Spleen (tissue), 11 donors: ENCODE results near the gene MIPEP. TPM values are rescaled to one million over a fixed set of nuclear protein-coding genes. Genes with fewer than 3 reads are reported as not detected.

ENCODE experiments used
- DNase-seq: peaks from one replicate; pipeline ENCODE4 v3.0.0-alpha.2; 2020
- H3K27ac ChIP-seq, 8 donors: fragments of 200-600 bp; sonication (generic) in 7 of 8; 1 replicate in 4 of 8; 2 replicates in 4 of 8; pipeline versions ENCODE4 v1.5.0 to v1.8.0; 2016 to 2021; ENCODE audit warnings: inconsistent platforms in 4 of 8, mild to moderate bottlenecking in 4 of 8, moderate library complexity in 1 of 8
- H3K27me3 ChIP-seq, 7 donors: fragments of 200-600 bp; sonication (generic) in 6 of 7; replicated peaks in 1 of 7; 1 replicate in 4 of 7; 2 replicates in 3 of 7; pipeline versions ENCODE4 v1.5.0 to v1.8.0; 2016 to 2021; ENCODE audit warnings: inconsistent platforms in 3 of 7, mild to moderate bottlenecking in 1 of 7
- H3K36me3 ChIP-seq, 6 donors: fragments of 200-600 bp; sonication (generic) in 5 of 6; 1 replicate in 4 of 6; 2 replicates in 2 of 6; pipeline versions ENCODE4 v1.5.0 to v1.8.0; 2016 to 2021; ENCODE audit warnings: inconsistent platforms in 2 of 6
- H3K4me1 ChIP-seq, 6 donors: fragments of 200-600 bp; sonication (generic) in 5 of 6; 1 replicate in 3 of 6; 2 replicates in 3 of 6; pipeline versions ENCODE4 v1.5.0 to v1.8.0; 2016 to 2021; ENCODE audit warnings: inconsistent platforms in 3 of 6
- H3K4me3 ChIP-seq, 8 donors: fragments of 200-600 bp; sonication (generic) in 7 of 8; 1 replicate in 4 of 8; 2 replicates in 4 of 8; pipeline versions ENCODE4 v1.5.0 to v1.8.0; 2016 to 2021; ENCODE audit warnings: inconsistent platforms in 4 of 8, mild to moderate bottlenecking in 4 of 8, moderate library complexity in 2 of 8
- H3K9me3 ChIP-seq, 8 donors: fragments of 200-600 bp; sonication (generic) in 7 of 8; 1 replicate in 4 of 8; 2 replicates in 4 of 8; pipeline versions ENCODE4 v1.5.0 to v1.8.0; 2016 to 2021; ENCODE audit warnings: inconsistent platforms in 4 of 8
- POLR2A ChIP-seq, 3 donors: fragments of 450-650 bp; IDR thresholded peaks; one replicate each; pipeline ENCODE4 v1.5.1; 2017; ENCODE audit warnings: antibody characterized with exemption in 3 of 3, mild to moderate bottlenecking in 1 of 3
- POLR2AphosphoS5 ChIP-seq, 3 donors: sonication (generic); formaldehyde crosslinking; IDR thresholded peaks; one replicate each; pipeline ENCODE4 v1.5.1; 2017; ENCODE audit warnings: antibody characterized with exemption in 3 of 3
- WGBS, 5 donors: extraction: QIAGEN DNeasy Blood & Tissue Kit in 3 of 5; methylation state at CpG; one replicate each; pipeline versions ENCODE4 v1.1.5 to v1.1.7; 2013 to 2018; 5-methylcytosine and 5-hydroxymethylcytosine counted together
- intact Hi-C: fragments of 100-400 bp; cut with DNase I; formaldehyde crosslinking; loops from one replicate; pipeline ENCODE4 v1.15.0; 2023; ENCODE audit warnings: low total_unique reads
- polyA plus RNA-seq, 3 donors: library from polyadenylated mRNA; stranded (reverse); fragments of 200-250 nt; gene quantifications; one replicate each; pipeline ENCODE4 v1.2.1, GENCODE V29; 2013
- total RNA-seq, 7 donors: library from RNA; depleted of rRNA in 3 of 7; stranded (reverse); fragments of >200 nt in 3 of 7; fragmentation: NEBNext Ultra II Directional in 4 of 7; extraction: Animal tissue kit (Norgen Biotek cat#: 25700) in 4 of 7; gene quantifications; one replicate each; pipeline versions ENCODE4 v1.1.0 to v1.2.1, GENCODE V29; 2016 to 2021
- TF ChIP-seq, protein P1 (sequence below), 11 experiments: fragments of 200-600 bp in 7 of 11; fragments of 450-650 bp in 4 of 11; sonication (generic) in 4 of 11; IDR thresholded peaks in 8 of 11; conservative IDR thresholded peaks in 3 of 11; 1 replicate in 7 of 11; 2 replicates in 4 of 11; pipeline versions ENCODE4 v1.4.0 to v1.8.0; 2016 to 2021; ENCODE audit warnings: antibody characterized with exemption in 11 of 11, inconsistent platforms in 4 of 11, mild to moderate bottlenecking in 1 of 11
- donor health status: healthy with polysubstance abuse.
- donor health status: DM: no; HTN: no; CAD: no; lungs with moderate emphysema.
- donor health status: DM: no; HTN: no; CAD: no.
- donor health status: Bipolar disorder and iron deficiency.
- donor health status: healthy.
- donor health status: DM: no; HTN: no; CAD: no.
- donor health status: DM: yes; HTN: yes; CAD: no.

The MIPEP gene
- total and polyA plus RNA-seq, 10 donors: 7.2 to 16.3 (median 10.8) TPM

DNA sequence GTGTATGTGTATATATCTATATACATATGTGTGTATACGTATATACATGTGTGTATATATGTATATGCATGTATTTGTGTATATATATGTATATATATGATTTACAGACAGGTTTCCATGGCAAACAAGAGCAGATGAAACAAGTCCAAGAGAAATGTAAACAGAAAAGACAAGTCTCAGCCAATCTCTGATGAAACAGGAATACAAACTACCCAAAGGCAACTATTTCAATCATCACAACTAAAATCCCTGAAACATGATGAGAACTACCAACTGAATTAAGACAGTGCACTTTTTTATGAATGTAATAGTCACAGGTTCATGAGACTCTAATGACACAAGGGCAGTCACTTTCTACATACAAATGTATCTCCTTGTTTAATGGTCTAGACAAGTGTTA is 178.8 kb downstream of the MIPEP start:
- Histone ChIP-seq H3K4me3 (no peak overlapping the region), H3K4me1 (peaks cover 0 to 3% (median 0%) of the 10 kb centered on the region in 6 donors), H3K36me3 (no peaks in the 10 kb centered on the region), H3K27me3 (no peaks in the 10 kb centered on the region), H3K9me3 (peaks cover 0 to 8% (median 0%) of the 10 kb centered on the region in 8 donors), H3K27ac (no peak overlapping the region)
- no peak for DNase-seq
- TF ChIP-seq POLR2A (IDR thresholded peaks at IDR 0.05) (no peak), POLR2AphosphoS5 (IDR thresholded peaks at IDR 0.05) (no peak)
- TF ChIP-seq, protein P1, sequence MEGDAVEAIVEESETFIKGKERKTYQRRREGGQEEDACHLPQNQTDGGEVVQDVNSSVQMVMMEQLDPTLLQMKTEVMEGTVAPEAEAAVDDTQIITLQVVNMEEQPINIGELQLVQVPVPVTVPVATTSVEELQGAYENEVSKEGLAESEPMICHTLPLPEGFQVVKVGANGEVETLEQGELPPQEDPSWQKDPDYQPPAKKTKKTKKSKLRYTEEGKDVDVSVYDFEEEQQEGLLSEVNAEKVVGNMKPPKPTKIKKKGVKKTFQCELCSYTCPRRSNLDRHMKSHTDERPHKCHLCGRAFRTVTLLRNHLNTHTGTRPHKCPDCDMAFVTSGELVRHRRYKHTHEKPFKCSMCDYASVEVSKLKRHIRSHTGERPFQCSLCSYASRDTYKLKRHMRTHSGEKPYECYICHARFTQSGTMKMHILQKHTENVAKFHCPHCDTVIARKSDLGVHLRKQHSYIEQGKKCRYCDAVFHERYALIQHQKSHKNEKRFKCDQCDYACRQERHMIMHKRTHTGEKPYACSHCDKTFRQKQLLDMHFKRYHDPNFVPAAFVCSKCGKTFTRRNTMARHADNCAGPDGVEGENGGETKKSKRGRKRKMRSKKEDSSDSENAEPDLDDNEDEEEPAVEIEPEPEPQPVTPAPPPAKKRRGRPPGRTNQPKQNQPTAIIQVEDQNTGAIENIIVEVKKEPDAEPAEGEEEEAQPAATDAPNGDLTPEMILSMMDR (IDR thresholded peaks at IDR 0.05 in 8 of 11, conservative IDR thresholded peaks at IDR 0.05 in 3 of 11): no peak
- intact Hi-C loops: no loop called here
- 89 to 100% (median 94%) methylated on average over 1 of the region's 1 CpG for WGBS, 5 donors

DNA sequence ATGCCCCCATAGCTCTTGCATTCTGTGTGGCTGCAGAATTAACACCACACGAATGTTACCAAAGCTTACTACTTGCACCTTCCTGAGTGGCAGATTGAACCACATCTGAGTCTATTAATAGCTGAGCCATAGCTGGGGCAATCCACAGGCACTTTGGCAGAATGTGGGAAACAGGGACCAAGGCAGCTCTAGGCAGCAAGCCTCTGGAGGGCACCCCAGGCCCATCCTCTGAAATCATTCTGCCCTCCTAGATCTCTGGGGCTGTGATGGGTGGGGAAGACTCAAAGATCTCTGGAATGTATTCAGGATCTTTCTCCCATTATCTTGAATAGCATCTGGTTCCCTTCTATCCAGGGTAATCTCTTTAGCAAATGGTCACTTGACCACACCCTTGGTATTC is 179.7 kb downstream of the MIPEP start:
- no peak for TF ChIP-seq POLR2A (IDR thresholded peaks at IDR 0.05)
- Histone ChIP-seq H3K9me3 (peaks cover 0 to 8% (median 0%) of the 10 kb centered on the region in 8 donors), H3K27me3 (no peaks in the 10 kb centered on the region), H3K4me3 (no peak overlapping the region), H3K4me1 (peaks cover 0 to 3% (median 0%) of the 10 kb centered on the region in 6 donors), H3K27ac (no peak overlapping the region), H3K36me3 (no peaks in the 10 kb centered on the region)
- no peak for DNase-seq
- WGBS, 5 donors: 70 to 91% (median 77%) methylated on average over 1 of the region's 1 CpG
- intact Hi-C loops: no loop called here

DNA sequence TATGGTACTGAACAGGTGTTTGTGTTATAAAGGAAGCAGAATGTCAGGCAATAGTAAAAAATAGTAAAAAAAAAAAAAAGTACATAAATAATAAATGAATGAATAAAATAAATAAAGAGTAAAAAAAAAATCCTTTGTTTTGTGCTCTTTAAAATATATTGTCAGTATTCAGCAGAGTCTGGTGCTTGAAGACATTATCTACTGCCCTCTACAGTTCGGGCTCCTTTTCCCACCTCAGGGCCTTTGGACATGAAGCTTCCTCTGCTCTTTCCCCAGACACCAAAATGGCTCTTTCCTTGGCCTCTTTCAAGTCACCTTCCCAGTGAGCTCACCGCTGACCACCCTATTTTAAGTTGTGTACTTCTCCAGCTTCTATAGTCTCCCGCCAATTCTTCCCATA is 181.5 kb downstream of the MIPEP start:
- Histone ChIP-seq H3K4me3 (no peak overlapping the region), H3K9me3 (peaks cover 0 to 6% (median 0%) of the 10 kb centered on the region in 8 donors), H3K27me3 (no peaks in the 10 kb centered on the region), H3K4me1 (peaks cover 0 to 7% (median 0%) of the 10 kb centered on the region in 6 donors), H3K36me3 (no peaks in the 10 kb centered on the region), H3K27ac (no peak overlapping the region)
- 85 to 95% (median 88%) methylated on average over 3 of the region's 3 CpGs for WGBS, 5 donors
- DNase-seq: no peak
- TF ChIP-seq POLR2AphosphoS5 (IDR thresholded peaks at IDR 0.05) (no peak), POLR2A (IDR thresholded peaks at IDR 0.05) (no peak)
- TF ChIP-seq, protein P1 (IDR thresholded peaks at IDR 0.05 in 8 of 11, conservative IDR thresholded peaks at IDR 0.05 in 3 of 11): peak in 2 of 11 experiments; percentile 33 to 36
- intact Hi-C loops: no loop called here

DNA sequence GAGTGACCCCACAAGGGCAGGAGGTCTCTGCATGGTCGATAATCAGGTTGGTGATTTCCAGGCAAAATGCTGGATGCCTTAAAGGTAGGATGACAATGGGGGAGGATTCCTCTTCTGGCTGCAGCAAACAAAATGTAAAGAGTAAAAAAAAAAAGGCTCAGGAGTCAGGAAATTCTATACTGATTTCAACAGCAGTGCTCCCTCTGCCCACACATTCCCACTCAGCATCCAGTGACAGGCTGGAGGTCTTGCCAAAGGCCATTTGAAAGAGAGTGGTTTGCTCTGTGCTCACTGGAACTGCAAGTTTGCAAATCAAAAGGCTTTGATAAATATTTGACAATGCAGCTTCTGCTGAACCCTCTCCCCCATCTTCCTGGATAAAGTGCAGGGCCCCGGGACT is 183.6 kb downstream of the MIPEP start:
- no peaks in the 10 kb centered on the region for H3K27me3 ChIP-seq
- TF ChIP-seq POLR2A (IDR thresholded peaks at IDR 0.05) (no peak), POLR2AphosphoS5 (IDR thresholded peaks at IDR 0.05) (no peak)
- TF ChIP-seq, protein P1 (IDR thresholded peaks at IDR 0.05 in 8 of 11, conservative IDR thresholded peaks at IDR 0.05 in 3 of 11): no peak
- peaks cover 0 to 7% (median 0%) of the 10 kb centered on the region in 6 donors for H3K4me1 ChIP-seq
- H3K9me3 ChIP-seq: no peaks in the 10 kb centered on the region
- intact Hi-C loops: no loop called here
- H3K4me3 ChIP-seq: no peak overlapping the region
- WGBS, 5 donors: 79 to 85% (median 81%) methylated on average over 2 of the region's 2 CpGs
- peak overlapping the region in 4 of 8 donors; percentile 6 to 51 (median 37) for H3K27ac ChIP-seq
- no peak for DNase-seq
- H3K36me3 ChIP-seq: no peaks in the 10 kb centered on the region
